HCT116 (cell line): ENCODE data around the gene CALN1. TPM values are rescaled to one million over a fixed set of nuclear protein-coding genes. Genes with fewer than 3 reads are reported as not detected.

ENCODE experiments used
- ATAC-seq: fragments of 200-7000 bp; cut with Tn5 transposase; 2 replicates; pipeline ENCODE4 v1.9.1; 2020; ENCODE audit warnings: mild to moderate bottlenecking, moderate library complexity
- BruUV-seq: library from RNA; stranded (reverse); fragments of 400-500 nt; replicated peaks from 2 replicates; lab custom pipeline; 2021; lab: Mats Ljungman, UMichigan
- CTCF ChIA-PET: fragments of 300-600 bp; sonication (Branson Sonifier 250); formaldehyde crosslinking; loops from one replicate; lab custom pipeline; 2021; ENCODE audit warnings: antibody characterized with exemption; lab: Charles Lee
- POLR2A ChIA-PET: fragments of 300-600, 350-600 bp; sonication (Branson Sonifier 250); formaldehyde crosslinking; loops from one replicate; lab custom pipeline; 2021; ENCODE audit warnings: antibody characterized with exemption; lab: Charles Lee
- RAD21 ChIA-PET, 2 experiments: fragments of 300-600 bp; sonication (Branson Sonifier 250); formaldehyde crosslinking; loops; one replicate each; lab custom pipeline; 2023; ENCODE audit warnings: low total read pairs in 2 of 2; ENCODE audit not compliant: uncharacterized antibody in 2 of 2, unreplicated experiment in 2 of 2, low non-redundant PET in 1 of 2; lab: Charles Lee
- DNase-seq: peaks from one replicate; pipeline ENCODE4 v3.0.0-alpha.2; 2010; ENCODE audit warnings: low read depth, low spot score
- H2AFZ ChIP-seq: fragments of 200-600 bp; shearing (Covaris generic), sonication (generic); 2 replicates; pipeline ENCODE4 v1.6.1; 2017; ENCODE audit warnings: low read depth, mixed run types, mixed read lengths, antibody characterized with exemption, low read length; ENCODE audit not compliant: poor library complexity, severe bottlenecking
- H3K27ac ChIP-seq: 2 replicates; pipeline ENCODE4 v1.5.1; 2012; ENCODE audit warnings: low read depth, low read length
- H3K27me3 ChIP-seq: fragments of 200-600 bp; sonication (generic); 2 replicates; pipeline ENCODE4 v1.6.1; 2016; ENCODE audit warnings: mixed run types, low read length, mixed read lengths; ENCODE audit not compliant: insufficient read depth
- H3K36me3 ChIP-seq, 2 experiments: fragments of 200-500 bp in 1 of 2; fragments of 200-600 bp in 1 of 2; sonication (Bioruptor generic) in 1 of 2; sonication (generic) in 1 of 2; 2 replicates each; pipeline versions ENCODE4 v1.5.1 to v1.6.1; 2014 to 2016; ENCODE audit warnings: low read length in 2 of 2, inconsistent platforms in 1 of 2, mixed read lengths in 1 of 2, mixed run types in 1 of 2; ENCODE audit not compliant: insufficient read depth in 2 of 2, control insufficient read depth in 1 of 2
- H3K4me1 ChIP-seq, 2 experiments: fragments of 200-600 bp in 1 of 2; sonication (generic) in 1 of 2; 2 replicates each; pipeline versions ENCODE4 v1.5.1 to v1.6.1; 2012 to 2017; ENCODE audit warnings: low read length in 2 of 2, inconsistent platforms in 1 of 2, mild to moderate bottlenecking in 1 of 2, mixed read lengths in 1 of 2, mixed run types in 1 of 2, moderate library complexity in 1 of 2; ENCODE audit not compliant: insufficient read depth in 2 of 2, control insufficient read depth in 1 of 2
- H3K4me2 ChIP-seq: fragments of 200-600 bp; sonication (generic); 2 replicates; pipeline ENCODE4 v1.6.1; 2017; ENCODE audit warnings: mixed run types, low read length, mixed read lengths
- H3K4me3 ChIP-seq, 2 experiments: fragments of 200-600 bp in 1 of 2; sonication (generic) in 1 of 2; replicated peaks in 1 of 2; 2 replicates each; pipeline ENCODE4 v1.5.1; 2011 to 2016; ENCODE audit warnings: low read length in 2 of 2, control low read depth in 1 of 2, low read depth in 1 of 2, mild to moderate bottlenecking in 1 of 2, mixed read lengths in 1 of 2, mixed run types in 1 of 2
- H3K79me2 ChIP-seq: fragments of 200-600 bp; sonication (generic); 2 replicates; pipeline ENCODE4 v1.6.1; 2017; ENCODE audit warnings: mild to moderate bottlenecking, mixed run types, low read length, moderate library complexity, mixed read lengths; ENCODE audit not compliant: insufficient read depth
- H3K9ac ChIP-seq: fragments of 200-600 bp; sonication (generic); 2 replicates; pipeline ENCODE4 v1.6.1; 2016; ENCODE audit warnings: low read length, mixed read lengths
- H3K9me2 ChIP-seq: fragments of 200-600 bp; sonication (generic), shearing (Covaris generic); 2 replicates; pipeline ENCODE4 v1.6.1; 2017; ENCODE audit warnings: mixed run types, mild to moderate bottlenecking, moderate library complexity; ENCODE audit not compliant: insufficient read depth
- H3K9me3 ChIP-seq, 2 experiments: fragments of 200-500 bp in 1 of 2; fragments of 200-600 bp in 1 of 2; sonication (Bioruptor generic) in 1 of 2; sonication (generic) in 1 of 2; 2 replicates each; pipeline ENCODE4 v1.6.1; 2014 to 2017; ENCODE audit warnings: low read length in 2 of 2, mixed read lengths in 2 of 2, inconsistent platforms in 1 of 2, low read depth in 1 of 2, mild to moderate bottlenecking in 1 of 2, mixed run types in 1 of 2, moderate library complexity in 1 of 2; ENCODE audit not compliant: control insufficient read depth in 1 of 2, insufficient read depth in 1 of 2
- H4K20me1 ChIP-seq: fragments of 200-600 bp; sonication (generic), shearing (Covaris generic); 2 replicates; pipeline ENCODE4 v1.6.1; 2017; ENCODE audit warnings: mixed run types, mild to moderate bottlenecking, moderate library complexity; ENCODE audit not compliant: insufficient read depth
- CEBPB ChIP-seq: IDR thresholded peaks from 2 replicates; pipeline ENCODE4 v1.6.1; 2012; ENCODE audit warnings: low read depth
- ELF1 ChIP-seq: IDR thresholded peaks from 2 replicates; pipeline ENCODE4 v1.6.1; 2012; ENCODE audit warnings: low read depth, borderline replicate concordance
- EZH2 ChIP-seq: fragments of 200-600 bp; sonication (generic); IDR thresholded peaks from 2 replicates; pipeline ENCODE4 v1.6.1; 2017; ENCODE audit warnings: antibody characterized with exemption, mixed run types
- JUND ChIP-seq: IDR thresholded peaks from 2 replicates; pipeline ENCODE4 v1.6.1; 2012
- POLR2A ChIP-seq: IDR thresholded peaks from 2 replicates; pipeline ENCODE4 v1.7.0; 2011; ENCODE audit warnings: borderline replicate concordance; ENCODE audit not compliant: insufficient read depth, insufficient read length; ENCODE audit errors: extremely low read depth
- POLR2AphosphoS5 ChIP-seq: IDR thresholded peaks from 2 replicates; pipeline ENCODE4 v1.6.1; 2011; ENCODE audit warnings: mild to moderate bottlenecking, low read depth, low read length, moderate library complexity
- RAD21 ChIP-seq: IDR thresholded peaks from 2 replicates; pipeline ENCODE4 v1.6.1; 2012; ENCODE audit warnings: low read depth, mild to moderate bottlenecking
- SIN3A ChIP-seq: IDR thresholded peaks from 2 replicates; pipeline ENCODE4 v1.6.1; 2012; ENCODE audit warnings: low read depth
- SP1 ChIP-seq: IDR thresholded peaks from 2 replicates; pipeline ENCODE4 v1.6.1; 2012; ENCODE audit warnings: low read depth
- SRF ChIP-seq: IDR thresholded peaks from 2 replicates; pipeline ENCODE4 v1.6.1; 2012; ENCODE audit warnings: low read depth
- TCF7L2 ChIP-seq: IDR thresholded peaks from 2 replicates; pipeline ENCODE4 v1.7.0; 2011; ENCODE audit warnings: borderline replicate concordance, inconsistent platforms; ENCODE audit not compliant: insufficient read depth, insufficient read length; ENCODE audit errors: extremely low read depth
- YY1 ChIP-seq: IDR thresholded peaks from 2 replicates; pipeline ENCODE4 v1.6.1; 2011; ENCODE audit warnings: low read length, low read depth, moderate library complexity, mild to moderate bottlenecking; ENCODE audit not compliant: insufficient replicate concordance; ENCODE audit errors: extremely low read depth
- ZFX ChIP-seq: fragments of 450-650 bp; IDR thresholded peaks from 2 replicates; pipeline ENCODE4 v1.6.1; 2017
- intact Hi-C: fragments of 100-400 bp; cut with micrococcal nuclease; formaldehyde crosslinking; loops from 2 replicates; pipeline ENCODE4 v1.10.0; 2022
- total RNA-seq: library from RNA; stranded (reverse); gene quantifications from one replicate; pipeline ENCODE4 v1.2.1, GENCODE V29; 2021; ENCODE audit not compliant: unreplicated experiment
- TF ChIP-seq, protein P1 (sequence below): IDR thresholded peaks from 2 replicates; pipeline ENCODE4 v1.6.1; 2012; ENCODE audit warnings: low read depth
- TF ChIP-seq, protein P2 (sequence below), 3 experiments: fragments of 200-600 bp in 1 of 3; sonication (generic) in 1 of 3; IDR thresholded peaks in 2 of 3; conservative IDR thresholded peaks in 1 of 3; 2 replicates each; pipeline ENCODE4 v1.5.1; 2012 to 2017; ENCODE audit warnings: low read depth in 2 of 3, low read length in 2 of 3, antibody characterized with exemption in 1 of 3, borderline replicate concordance in 1 of 3, control low read depth in 1 of 3, mild to moderate bottlenecking in 1 of 3, mixed read lengths in 1 of 3, mixed run types in 1 of 3, moderate library complexity in 1 of 3; ENCODE audit not compliant: insufficient read depth in 1 of 3
- TF ChIP-seq, protein P3 (sequence below): IDR thresholded peaks from 2 replicates; pipeline ENCODE4 v1.6.1; 2012
- TF ChIP-seq, protein P4 (sequence below): IDR thresholded peaks from 2 replicates; pipeline ENCODE4 v1.6.1; 2011; ENCODE audit warnings: mild to moderate bottlenecking, low read length, moderate library complexity; ENCODE audit not compliant: insufficient replicate concordance; ENCODE audit errors: extremely low read depth

Gene CALN1
- total RNA-seq, 1 experiment from 2014 or later = 0.17 TPM

DNA sequence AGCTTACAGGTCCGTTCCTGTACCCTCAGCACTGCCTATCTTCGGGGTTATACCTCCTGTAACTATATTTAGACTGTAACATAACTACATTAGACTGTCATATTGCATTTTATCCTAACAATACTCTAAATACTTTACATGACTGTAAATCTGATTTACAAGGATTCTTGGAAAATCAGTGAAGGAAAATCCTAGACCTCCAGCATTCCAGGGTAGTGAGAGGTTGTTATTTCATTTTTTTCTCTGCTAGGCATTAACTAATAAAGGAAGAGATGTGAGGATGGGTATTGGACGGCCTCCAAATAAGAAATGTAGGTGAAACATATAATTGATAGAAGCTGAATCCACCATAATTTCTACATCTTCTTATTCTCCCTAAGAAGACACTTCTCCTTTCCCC, 569.4 kb downstream of the CALN1 start:
- intact Hi-C loops = no loop called here
- Histone ChIP-seq H3K9me2 (no peaks in the 10 kb centered on the region), H3K4me3 (no peak overlapping the region), H3K4me2 (no peak overlapping the region), H3K4me1 (no peaks in the 10 kb centered on the region), H3K79me2 (no peaks in the 10 kb centered on the region)
- no peak for ATAC-seq
- BruUV-seq = no TSS peak
- POLR2A ChIA-PET = no interaction called here
- TF ChIP-seq TCF7L2 (no peak), SIN3A (no peak), POLR2AphosphoS5 (no peak), EZH2 (no peak), CEBPB (no peak), ELF1 (no peak), RAD21 (no peak), JUND (no peak), SP1 (no peak), SRF (no peak), YY1 (no peak), POLR2A (no peak), ZFX (no peak)
- TF ChIP-seq, protein P1, sequence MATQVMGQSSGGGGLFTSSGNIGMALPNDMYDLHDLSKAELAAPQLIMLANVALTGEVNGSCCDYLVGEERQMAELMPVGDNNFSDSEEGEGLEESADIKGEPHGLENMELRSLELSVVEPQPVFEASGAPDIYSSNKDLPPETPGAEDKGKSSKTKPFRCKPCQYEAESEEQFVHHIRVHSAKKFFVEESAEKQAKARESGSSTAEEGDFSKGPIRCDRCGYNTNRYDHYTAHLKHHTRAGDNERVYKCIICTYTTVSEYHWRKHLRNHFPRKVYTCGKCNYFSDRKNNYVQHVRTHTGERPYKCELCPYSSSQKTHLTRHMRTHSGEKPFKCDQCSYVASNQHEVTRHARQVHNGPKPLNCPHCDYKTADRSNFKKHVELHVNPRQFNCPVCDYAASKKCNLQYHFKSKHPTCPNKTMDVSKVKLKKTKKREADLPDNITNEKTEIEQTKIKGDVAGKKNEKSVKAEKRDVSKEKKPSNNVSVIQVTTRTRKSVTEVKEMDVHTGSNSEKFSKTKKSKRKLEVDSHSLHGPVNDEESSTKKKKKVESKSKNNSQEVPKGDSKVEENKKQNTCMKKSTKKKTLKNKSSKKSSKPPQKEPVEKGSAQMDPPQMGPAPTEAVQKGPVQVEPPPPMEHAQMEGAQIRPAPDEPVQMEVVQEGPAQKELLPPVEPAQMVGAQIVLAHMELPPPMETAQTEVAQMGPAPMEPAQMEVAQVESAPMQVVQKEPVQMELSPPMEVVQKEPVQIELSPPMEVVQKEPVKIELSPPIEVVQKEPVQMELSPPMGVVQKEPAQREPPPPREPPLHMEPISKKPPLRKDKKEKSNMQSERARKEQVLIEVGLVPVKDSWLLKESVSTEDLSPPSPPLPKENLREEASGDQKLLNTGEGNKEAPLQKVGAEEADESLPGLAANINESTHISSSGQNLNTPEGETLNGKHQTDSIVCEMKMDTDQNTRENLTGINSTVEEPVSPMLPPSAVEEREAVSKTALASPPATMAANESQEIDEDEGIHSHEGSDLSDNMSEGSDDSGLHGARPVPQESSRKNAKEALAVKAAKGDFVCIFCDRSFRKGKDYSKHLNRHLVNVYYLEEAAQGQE = no peak
- TF ChIP-seq, protein P2, sequence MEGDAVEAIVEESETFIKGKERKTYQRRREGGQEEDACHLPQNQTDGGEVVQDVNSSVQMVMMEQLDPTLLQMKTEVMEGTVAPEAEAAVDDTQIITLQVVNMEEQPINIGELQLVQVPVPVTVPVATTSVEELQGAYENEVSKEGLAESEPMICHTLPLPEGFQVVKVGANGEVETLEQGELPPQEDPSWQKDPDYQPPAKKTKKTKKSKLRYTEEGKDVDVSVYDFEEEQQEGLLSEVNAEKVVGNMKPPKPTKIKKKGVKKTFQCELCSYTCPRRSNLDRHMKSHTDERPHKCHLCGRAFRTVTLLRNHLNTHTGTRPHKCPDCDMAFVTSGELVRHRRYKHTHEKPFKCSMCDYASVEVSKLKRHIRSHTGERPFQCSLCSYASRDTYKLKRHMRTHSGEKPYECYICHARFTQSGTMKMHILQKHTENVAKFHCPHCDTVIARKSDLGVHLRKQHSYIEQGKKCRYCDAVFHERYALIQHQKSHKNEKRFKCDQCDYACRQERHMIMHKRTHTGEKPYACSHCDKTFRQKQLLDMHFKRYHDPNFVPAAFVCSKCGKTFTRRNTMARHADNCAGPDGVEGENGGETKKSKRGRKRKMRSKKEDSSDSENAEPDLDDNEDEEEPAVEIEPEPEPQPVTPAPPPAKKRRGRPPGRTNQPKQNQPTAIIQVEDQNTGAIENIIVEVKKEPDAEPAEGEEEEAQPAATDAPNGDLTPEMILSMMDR (IDR thresholded peaks at IDR 0.05 in 2 of 3, conservative IDR thresholded peaks at IDR 0.05 in 1 of 3; ENCODE audit: borderline replicate concordance in 1 of 3, insufficient read depth in 1 of 3, low read depth in 2 of 3, low read length in 2 of 3) = no peak
- TF ChIP-seq, protein P3, sequence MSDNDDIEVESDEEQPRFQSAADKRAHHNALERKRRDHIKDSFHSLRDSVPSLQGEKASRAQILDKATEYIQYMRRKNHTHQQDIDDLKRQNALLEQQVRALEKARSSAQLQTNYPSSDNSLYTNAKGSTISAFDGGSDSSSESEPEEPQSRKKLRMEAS = no peak
- TF ChIP-seq, protein P4, sequence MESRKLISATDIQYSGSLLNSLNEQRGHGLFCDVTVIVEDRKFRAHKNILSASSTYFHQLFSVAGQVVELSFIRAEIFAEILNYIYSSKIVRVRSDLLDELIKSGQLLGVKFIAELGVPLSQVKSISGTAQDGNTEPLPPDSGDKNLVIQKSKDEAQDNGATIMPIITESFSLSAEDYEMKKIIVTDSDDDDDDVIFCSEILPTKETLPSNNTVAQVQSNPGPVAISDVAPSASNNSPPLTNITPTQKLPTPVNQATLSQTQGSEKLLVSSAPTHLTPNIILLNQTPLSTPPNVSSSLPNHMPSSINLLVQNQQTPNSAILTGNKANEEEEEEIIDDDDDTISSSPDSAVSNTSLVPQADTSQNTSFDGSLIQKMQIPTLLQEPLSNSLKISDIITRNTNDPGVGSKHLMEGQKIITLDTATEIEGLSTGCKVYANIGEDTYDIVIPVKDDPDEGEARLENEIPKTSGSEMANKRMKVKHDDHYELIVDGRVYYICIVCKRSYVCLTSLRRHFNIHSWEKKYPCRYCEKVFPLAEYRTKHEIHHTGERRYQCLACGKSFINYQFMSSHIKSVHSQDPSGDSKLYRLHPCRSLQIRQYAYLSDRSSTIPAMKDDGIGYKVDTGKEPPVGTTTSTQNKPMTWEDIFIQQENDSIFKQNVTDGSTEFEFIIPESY = no peak
- TF ChIP-seq, all 23 proteins: peak for 0
- CTCF ChIA-PET = no interaction called here
- no peaks in the 10 kb centered on the region for H3K36me3 ChIP-seq
- H3K9ac ChIP-seq = no peak overlapping the region
- H3K9me3 ChIP-seq = peaks cover 0 to 12% of the 10 kb centered on the region in 2 experiments; a peak in 2 of 4 replicates
- no peak overlapping the region for H2AFZ ChIP-seq
- no peak for DNase-seq
- RAD21 ChIA-PET = no interaction called here
- no peaks in the 10 kb centered on the region for H4K20me1 ChIP-seq
- no peak overlapping the region for H3K27ac ChIP-seq
- H3K27me3 ChIP-seq = no peaks in the 10 kb centered on the region
